B cell (primary cell): ENCODE data around the gene FBXO42. TPM values are rescaled to one million over a fixed set of nuclear protein-coding genes. Genes with fewer than 3 reads are reported as not detected.

Source experiments
- ATAC-seq: fragments of 200-7000 bp; cut with Tn5 transposase; one replicate; pipeline ENCODE4 v1.10.0; 2021; ENCODE audit warnings: low read depth, mild to moderate bottlenecking, moderate number of reproducible peaks, moderate library complexity
- CTCF ChIA-PET: fragments of 350-600 bp; sonication (Branson Sonifier 250); formaldehyde crosslinking; loops from one replicate; lab custom pipeline; 2021; ENCODE audit warnings: antibody characterized with exemption, inconsistent platforms; lab: Charles Lee
- POLR2A ChIA-PET: fragments of 350-600 bp; sonication (Branson Sonifier 250); formaldehyde crosslinking; loops from one replicate; lab custom pipeline; 2021; ENCODE audit warnings: antibody characterized with exemption; lab: Charles Lee
- DNase-seq: peaks from one replicate; pipeline ENCODE4 v3.0.0; 2013
- H2AFZ ChIP-seq: 2 replicates; pipeline ENCODE4 v1.6.1; 2012; ENCODE audit warnings: mild to moderate bottlenecking, low read depth, low read length; ENCODE audit not compliant: insufficient read depth, poor library complexity, severe bottlenecking
- H3K27ac ChIP-seq, 2 donors: 1 replicate in 1 of 2; 2 replicates in 1 of 2; pipeline ENCODE4 v1.5.1; 2012 to 2013; ENCODE audit warnings: low read length in 2 of 2, mild to moderate bottlenecking in 2 of 2, moderate library complexity in 1 of 2
- H3K27me3 ChIP-seq, 4 experiments: fragments of 200-600 bp in 1 of 4; sonication (generic) in 1 of 4; replicated peaks in 1 of 4; 1 replicate in 2 of 4; 2 replicates in 2 of 4; pipeline versions ENCODE4 v1.6.1 to v1.7.0; 2013 to 2016; ENCODE audit warnings: low read length in 3 of 4, mild to moderate bottlenecking in 2 of 4, mixed read lengths in 1 of 4, moderate library complexity in 1 of 4; ENCODE audit not compliant: insufficient read depth in 4 of 4, control insufficient read depth in 3 of 4; ENCODE audit errors: control extremely low read depth in 1 of 4
- H3K36me3 ChIP-seq, 2 experiments: replicated peaks in 1 of 2; 1 replicate in 1 of 2; 2 replicates in 1 of 2; pipeline versions ENCODE4 v1.6.1 to v1.7.1; 2013; ENCODE audit warnings: low read length in 1 of 2; ENCODE audit not compliant: insufficient read depth in 2 of 2, control insufficient read depth in 1 of 2; ENCODE audit errors: control extremely low read depth in 1 of 2, extremely low read depth in 1 of 2
- H3K4me1 ChIP-seq, 2 donors: fragments of 200-600 bp in 1 of 2; sonication (generic) in 1 of 2; 1 replicate in 1 of 2; 2 replicates in 1 of 2; pipeline versions ENCODE4 v1.5.1 to v1.6.1; 2013 to 2017; ENCODE audit warnings: low read length in 2 of 2; ENCODE audit not compliant: control insufficient read depth in 2 of 2, insufficient read depth in 2 of 2
- H3K4me2 ChIP-seq: replicated peaks from 2 replicates; pipeline ENCODE3; 2012; ENCODE audit warnings: mild to moderate bottlenecking, low read depth, low read length; ENCODE audit not compliant: poor library complexity, severe bottlenecking
- H3K4me3 ChIP-seq, 5 experiments: fragments of 200-600 bp in 1 of 5; sonication (generic) in 1 of 5; 1 replicate in 3 of 5; 2 replicates in 2 of 5; pipeline versions ENCODE4 v1.5.1 to v1.7.0; 2011 to 2016; ENCODE audit warnings: low read length in 4 of 5, mild to moderate bottlenecking in 4 of 5, low read depth in 2 of 5, control low read depth in 1 of 5, moderate library complexity in 1 of 5; ENCODE audit not compliant: insufficient read depth in 1 of 5; ENCODE audit errors: control extremely low read depth in 1 of 5, extremely low read depth in 1 of 5
- H3K79me2 ChIP-seq: fragments of 200-600 bp; sonication (generic); one replicate; pipeline ENCODE4 v1.6.0; 2016; ENCODE audit warnings: low read length; ENCODE audit not compliant: control insufficient read depth, insufficient read depth
- H3K9ac ChIP-seq: fragments of 200-600 bp; sonication (generic); 2 replicates; pipeline ENCODE4 v1.6.1; 2017; ENCODE audit warnings: mild to moderate bottlenecking, low read length, moderate library complexity
- H3K9me3 ChIP-seq, 3 donors: one replicate each; pipeline versions ENCODE4 v1.6.1 to v1.7.1; 2013; ENCODE audit warnings: low read length in 2 of 3; ENCODE audit not compliant: control insufficient read depth in 2 of 3, insufficient read depth in 1 of 3; ENCODE audit errors: control extremely low read depth in 1 of 3
- H4K20me1 ChIP-seq: 2 replicates; pipeline ENCODE4 v1.6.0; 2012; ENCODE audit warnings: mild to moderate bottlenecking, low read length; ENCODE audit not compliant: insufficient read depth, control insufficient read depth, poor library complexity, severe bottlenecking
- H3K27ac Mint-ChIP-seq: one replicate; pipeline ENCODE4 v1.8.0; 2021; ENCODE audit warnings: mixed read lengths
- H3K27me3 Mint-ChIP-seq: one replicate; pipeline ENCODE4 v1.8.0; 2021; ENCODE audit warnings: mixed read lengths
- H3K4me1 Mint-ChIP-seq: one replicate; pipeline ENCODE4 v1.8.0; 2021; ENCODE audit warnings: mixed read lengths
- H3K4me3 Mint-ChIP-seq: one replicate; pipeline ENCODE4 v1.8.0; 2021; ENCODE audit warnings: mixed read lengths
- H3K9me3 Mint-ChIP-seq: one replicate; pipeline ENCODE4 v1.8.0; 2022; ENCODE audit warnings: mixed read lengths; ENCODE audit not compliant: insufficient read depth
- EZH2 ChIP-seq: IDR thresholded peaks from 2 replicates; pipeline ENCODE4 v1.6.1; 2012; ENCODE audit warnings: borderline replicate concordance, low read depth, mild to moderate bottlenecking, moderate library complexity, low read length; ENCODE audit not compliant: insufficient read depth, poor library complexity, severe bottlenecking
- WGBS: methylation state at CpG from one replicate; pipeline ENCODE4 v1.1.5; 2013; ENCODE audit warnings: missing lambda C conversion rate; ENCODE audit not compliant: insufficient coverage; 5-methylcytosine and 5-hydroxymethylcytosine counted together
- intact Hi-C: fragments of 100-400 bp; cut with micrococcal nuclease; formaldehyde crosslinking; loops from one replicate; pipeline ENCODE4 v1.10.0; 2022
- polyA plus RNA-seq: library from polyadenylated mRNA; depleted of rRNA; stranded (reverse); fragments of >200 nt; gene quantifications from 2 replicates; pipeline ENCODE4 v1.2.3, GENCODE V29; 2012
- total RNA-seq, 2 donors: library from RNA; stranded (reverse); fragments of 120-200 nt in 1 of 2; gene quantifications; 1 replicate in 1 of 2; 2 replicates in 1 of 2; pipeline versions ENCODE4 v1.2.3 to v1.2.4, GENCODE V29; 2013 to 2022
- TF ChIP-seq, protein P1 (sequence below): fragments of 200-600 bp; IDR thresholded peaks from one replicate; pipeline ENCODE4 v1.8.0; 2022; ENCODE audit warnings: antibody characterized with exemption, mild to moderate bottlenecking

The FBXO42 gene
- total and polyA plus RNA-seq, 2 donors (not counting 1 experiment from before 2014, with no cell fraction given), result 17.2 to 33.1 TPM

DNA sequence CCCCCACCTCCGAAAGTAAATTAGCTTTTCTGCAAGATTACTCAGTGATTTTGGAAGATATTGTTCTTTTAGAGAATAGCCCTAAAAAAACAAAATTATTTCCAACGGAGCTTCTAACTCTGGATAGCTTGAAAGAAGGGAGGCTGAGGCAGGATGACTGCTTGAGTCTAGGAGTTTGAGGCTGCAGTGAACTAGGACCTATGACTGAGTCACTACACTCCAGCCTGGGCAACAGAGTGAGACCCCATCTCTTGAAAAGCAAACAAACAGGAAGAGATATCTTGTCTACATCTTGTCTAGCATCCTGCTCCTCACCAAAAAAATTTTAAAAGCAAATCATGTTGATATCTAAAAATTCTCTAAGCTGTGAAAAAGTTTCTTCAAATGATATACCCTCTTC lies 73.1 kb downstream of the FBXO42 start:
- peaks cover 2 to 3% of the 10 kb centered on the region in 2 experiments for H3K36me3 ChIP-seq
- CTCF ChIA-PET, result no interaction called here

DNA sequence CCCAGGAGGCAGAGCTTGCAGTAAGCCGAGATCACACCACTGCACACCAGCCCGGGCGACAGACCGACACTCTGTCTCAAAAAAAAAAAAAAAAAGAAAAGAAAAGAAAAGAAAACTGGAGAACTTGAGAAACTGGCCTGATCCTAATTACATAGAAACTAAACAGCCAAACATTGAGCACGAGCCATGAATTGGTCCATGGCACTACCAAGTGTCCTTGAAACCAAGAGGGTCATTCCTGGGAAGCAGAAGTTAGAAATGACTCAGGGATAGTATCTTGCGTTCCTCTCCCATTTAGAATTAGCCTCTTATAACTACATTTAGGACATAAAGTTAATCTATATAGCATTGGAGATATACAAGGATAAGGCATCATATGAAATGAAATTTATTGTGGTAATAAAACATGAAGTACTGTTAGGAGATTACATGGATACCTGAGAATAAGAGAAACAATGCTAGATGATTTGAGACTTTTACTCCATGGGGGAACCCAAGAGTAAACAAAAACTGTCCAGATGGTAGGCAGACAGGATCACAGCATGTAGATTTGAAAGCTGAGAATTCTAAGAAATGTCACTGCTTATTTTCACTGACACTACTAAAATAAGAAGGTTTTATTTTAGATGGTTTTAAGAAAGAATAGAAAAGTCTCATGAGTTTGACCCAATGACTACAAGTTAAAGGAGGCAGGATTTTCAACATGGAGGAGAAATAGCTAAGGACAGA lies 75.8 kb downstream of the FBXO42 start:
- H3K9me3 Mint-ChIP-seq, result no peaks in the 10 kb centered on the region

More for the DNA sequence above, 73.1 kb downstream of the FBXO42 start:
- DNase-seq, result no peak
- Histone ChIP-seq H3K27me3 (no peaks in the 10 kb centered on the region), H3K9ac (no peak overlapping the region), H3K4me3 (no peak overlapping the region), H3K4me1 (no peaks in the 10 kb centered on the region), H4K20me1 (peaks cover 15% of the 10 kb centered on the region), H2AFZ (no peak overlapping the region), H3K27ac (no peak overlapping the region), H3K9me3 (no peaks in the 10 kb centered on the region), H3K4me2 (no peak overlapping the region), H3K79me2 (peaks cover 29% of the 10 kb centered on the region)
- Mint-ChIP-seq H3K27me3 (no peaks in the 10 kb centered on the region), H3K4me3 (no peak overlapping the region), H3K4me1 (peaks cover 2% of the 10 kb centered on the region), H3K9me3 (no peaks in the 10 kb centered on the region), H3K27ac (no peak overlapping the region)
- TF ChIP-seq EZH2, result no peak
- TF ChIP-seq, protein P1, sequence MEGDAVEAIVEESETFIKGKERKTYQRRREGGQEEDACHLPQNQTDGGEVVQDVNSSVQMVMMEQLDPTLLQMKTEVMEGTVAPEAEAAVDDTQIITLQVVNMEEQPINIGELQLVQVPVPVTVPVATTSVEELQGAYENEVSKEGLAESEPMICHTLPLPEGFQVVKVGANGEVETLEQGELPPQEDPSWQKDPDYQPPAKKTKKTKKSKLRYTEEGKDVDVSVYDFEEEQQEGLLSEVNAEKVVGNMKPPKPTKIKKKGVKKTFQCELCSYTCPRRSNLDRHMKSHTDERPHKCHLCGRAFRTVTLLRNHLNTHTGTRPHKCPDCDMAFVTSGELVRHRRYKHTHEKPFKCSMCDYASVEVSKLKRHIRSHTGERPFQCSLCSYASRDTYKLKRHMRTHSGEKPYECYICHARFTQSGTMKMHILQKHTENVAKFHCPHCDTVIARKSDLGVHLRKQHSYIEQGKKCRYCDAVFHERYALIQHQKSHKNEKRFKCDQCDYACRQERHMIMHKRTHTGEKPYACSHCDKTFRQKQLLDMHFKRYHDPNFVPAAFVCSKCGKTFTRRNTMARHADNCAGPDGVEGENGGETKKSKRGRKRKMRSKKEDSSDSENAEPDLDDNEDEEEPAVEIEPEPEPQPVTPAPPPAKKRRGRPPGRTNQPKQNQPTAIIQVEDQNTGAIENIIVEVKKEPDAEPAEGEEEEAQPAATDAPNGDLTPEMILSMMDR, result no peak
- intact Hi-C loops, result no loop called here
- POLR2A ChIA-PET, result no interaction called here
- ATAC-seq, result no peak
- WGBS, result no CpG with 5 or more reads among the region's 2 CpGs

More for the DNA sequence above, 75.8 kb downstream of the FBXO42 start:
- Mint-ChIP-seq H3K4me3 (no peak overlapping the region), H3K4me1 (peaks cover 2% of the 10 kb centered on the region), H3K27me3 (no peaks in the 10 kb centered on the region), H3K27ac (no peak overlapping the region)
- TF ChIP-seq, protein P1, result no peak
- no CpG with 5 or more reads among the region's 6 CpGs for WGBS
- no peak overlapping the region for H2AFZ ChIP-seq
- intact Hi-C loops, result no loop called here
- no peaks in the 10 kb centered on the region for H3K4me1 ChIP-seq
- H3K27ac ChIP-seq, result no peak overlapping the region
- ATAC-seq (no peak), DNase-seq (no peak)
- ChIA-PET CTCF (no interaction called here), POLR2A (no interaction called here)
- H3K79me2 ChIP-seq, result peaks cover 25% of the 10 kb centered on the region
- no peak overlapping the region for H3K4me2 ChIP-seq
- no peak overlapping the region for H3K9ac ChIP-seq
- peaks cover 4 to 9% of the 10 kb centered on the region in 2 experiments for H3K36me3 ChIP-seq
- H3K9me3 ChIP-seq, result no peaks in the 10 kb centered on the region
- H4K20me1 ChIP-seq, result peaks cover 19% of the 10 kb centered on the region
- no peak overlapping the region for H3K4me3 ChIP-seq
- H3K27me3 ChIP-seq, result no peaks in the 10 kb centered on the region
